Activated CD8-positive, alpha-beta T cell treated with anti-CD3 and anti-CD28 coated beads, Interleukin-2, amount 10 ng/mL, durations not matched to agents 7 days and 5 days (primary cell): ENCODE data around the gene PPFIBP1. TPM values are rescaled to one million over a fixed set of nuclear protein-coding genes. Genes with fewer than 3 reads are reported as not detected.

Source experiments
- ATAC-seq: fragments of 150-1000 bp; cut with Tn5 transposase; one replicate; pipeline ENCODE4 v1.10.0; 2021; ENCODE audit warnings: moderate library complexity
- CTCF ChIA-PET: fragments of 350-600 bp; sonication (Branson Sonifier 250); formaldehyde crosslinking; loops from one replicate; lab custom pipeline; 2021; ENCODE audit warnings: antibody characterized with exemption; lab: Charles Lee
- POLR2A ChIA-PET: fragments of 350-600 bp; sonication (Branson Sonifier 250); formaldehyde crosslinking; loops from one replicate; lab custom pipeline; 2021; ENCODE audit warnings: antibody characterized with exemption; lab: Charles Lee
- DNase-seq: peaks from one replicate; pipeline ENCODE4 v3.0.0-alpha.2; 2020
- H3K27ac Mint-ChIP-seq: one replicate; pipeline ENCODE4 v1.8.0; 2021; ENCODE audit warnings: mild to moderate bottlenecking, mixed read lengths
- H3K27me3 Mint-ChIP-seq: one replicate; pipeline ENCODE4 v1.8.0; 2021; ENCODE audit warnings: low read depth, mixed read lengths
- H3K36me3 Mint-ChIP-seq: one replicate; pipeline ENCODE4 v1.8.0; 2021; ENCODE audit warnings: low read depth, mixed read lengths
- H3K4me1 Mint-ChIP-seq: one replicate; pipeline ENCODE4 v1.8.0; 2021; ENCODE audit warnings: low read depth, mixed read lengths
- H3K4me3 Mint-ChIP-seq: one replicate; pipeline ENCODE4 v1.8.0; 2021; ENCODE audit warnings: mild to moderate bottlenecking, mixed read lengths
- H3K9me3 Mint-ChIP-seq: one replicate; pipeline ENCODE4 v1.8.0; 2022; ENCODE audit warnings: mixed read lengths; ENCODE audit not compliant: insufficient read depth
- total RNA-seq, 2 experiments: library from RNA; stranded (reverse); gene quantifications; one replicate each; pipeline ENCODE4 v1.2.3, GENCODE V29; 2021

The PPFIBP1 gene
- total RNA-seq, 2 experiments from 2014 or later: 17.5 TPM

- Mint-ChIP-seq H3K27me3 (no peaks in the 10 kb centered on the region), H3K9me3 (no peaks in the 10 kb centered on the region), H3K36me3 (no peaks in the 10 kb centered on the region), H3K27ac (no peak overlapping the region), H3K4me3 (no peak overlapping the region), H3K4me1 (no peaks in the 10 kb centered on the region)
- POLR2A ChIA-PET: no interaction called here
- CTCF ChIA-PET: no interaction called here
- DNase-seq (no peak), ATAC-seq (no peak)
These were observed 162.1 kb downstream of the PPFIBP1 start for GRCh38 chr12:27686147-27686546.

DNA sequence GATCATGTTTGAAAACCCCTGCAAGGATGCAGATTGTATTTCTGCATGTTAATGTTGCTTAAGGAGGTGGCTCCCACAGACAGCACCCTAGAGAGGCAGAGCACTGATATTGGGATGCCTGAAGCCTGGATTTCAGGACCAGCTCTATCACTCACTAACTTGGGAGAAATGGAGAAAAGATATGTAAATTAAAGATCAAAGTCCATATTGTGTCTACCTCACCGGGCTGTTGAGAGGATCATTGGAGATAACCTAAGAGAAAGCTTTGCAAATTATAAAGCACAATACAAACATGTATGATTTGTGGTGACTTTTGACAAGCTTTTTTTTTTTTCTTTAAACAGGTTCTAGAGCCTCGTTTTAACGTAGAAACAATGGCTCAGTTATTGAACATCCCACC is 164.7 kb downstream of the PPFIBP1 start:
- ATAC-seq: no peak
- Mint-ChIP-seq H3K36me3 (no peaks in the 10 kb centered on the region), H3K27ac (no peak overlapping the region), H3K27me3 (no peaks in the 10 kb centered on the region), H3K4me1 (no peaks in the 10 kb centered on the region), H3K9me3 (no peaks in the 10 kb centered on the region), H3K4me3 (no peak overlapping the region)
- no peak for DNase-seq
- POLR2A ChIA-PET: no interaction called here
- CTCF ChIA-PET: interaction anchor here (0.9 kb wide), 1 partner anchor 53 kb away, joined by 3 read pairs; no protein-coding TSS in a partner anchor

GRCh38 chr12:27689558-27690180 is 165.7 kb downstream of the PPFIBP1 start:
- no peaks in the 10 kb centered on the region for H3K36me3 Mint-ChIP-seq
- no peaks in the 10 kb centered on the region for H3K9me3 Mint-ChIP-seq

DNA sequence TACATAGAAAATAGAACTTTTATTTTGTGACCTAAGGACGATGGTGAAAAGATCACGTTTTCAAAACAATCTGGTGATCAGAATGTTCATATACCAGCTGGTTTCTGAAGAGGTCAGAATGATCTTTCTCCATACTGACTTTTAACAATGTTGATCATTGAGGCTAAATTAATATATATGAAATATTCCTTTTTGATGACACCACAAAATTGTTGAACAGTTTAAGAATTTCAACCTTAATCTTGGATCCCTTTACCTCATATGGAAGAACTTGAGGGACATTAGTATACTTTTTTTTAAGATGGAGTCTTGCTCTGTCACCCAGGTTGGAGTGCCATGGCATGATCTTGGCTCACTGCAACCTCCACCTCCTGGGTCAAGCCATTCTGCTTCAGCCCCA is 169.4 kb downstream of the PPFIBP1 start:
- no peaks in the 10 kb centered on the region for H3K36me3 Mint-ChIP-seq
- no peaks in the 10 kb centered on the region for H3K27me3 Mint-ChIP-seq
- H3K4me3 Mint-ChIP-seq: no peak overlapping the region
- H3K9me3 Mint-ChIP-seq: no peaks in the 10 kb centered on the region
- H3K4me1 Mint-ChIP-seq: no peaks in the 10 kb centered on the region
- POLR2A ChIA-PET: no interaction called here
- ATAC-seq: no peak
- no peak overlapping the region for H3K27ac Mint-ChIP-seq
- CTCF ChIA-PET: no interaction called here
- DNase-seq: no peak

More at GRCh38 chr12:27689558-27690180, 165.7 kb downstream of the PPFIBP1 start:
- DNase-seq (no peak), ATAC-seq (no peak)
- no peaks in the 10 kb centered on the region for H3K27me3 Mint-ChIP-seq
- no peak overlapping the region for H3K27ac Mint-ChIP-seq
- POLR2A ChIA-PET: no interaction called here
- CTCF ChIA-PET: no interaction called here
- no peak overlapping the region for H3K4me3 Mint-ChIP-seq
- no peaks in the 10 kb centered on the region for H3K4me1 Mint-ChIP-seq

DNA sequence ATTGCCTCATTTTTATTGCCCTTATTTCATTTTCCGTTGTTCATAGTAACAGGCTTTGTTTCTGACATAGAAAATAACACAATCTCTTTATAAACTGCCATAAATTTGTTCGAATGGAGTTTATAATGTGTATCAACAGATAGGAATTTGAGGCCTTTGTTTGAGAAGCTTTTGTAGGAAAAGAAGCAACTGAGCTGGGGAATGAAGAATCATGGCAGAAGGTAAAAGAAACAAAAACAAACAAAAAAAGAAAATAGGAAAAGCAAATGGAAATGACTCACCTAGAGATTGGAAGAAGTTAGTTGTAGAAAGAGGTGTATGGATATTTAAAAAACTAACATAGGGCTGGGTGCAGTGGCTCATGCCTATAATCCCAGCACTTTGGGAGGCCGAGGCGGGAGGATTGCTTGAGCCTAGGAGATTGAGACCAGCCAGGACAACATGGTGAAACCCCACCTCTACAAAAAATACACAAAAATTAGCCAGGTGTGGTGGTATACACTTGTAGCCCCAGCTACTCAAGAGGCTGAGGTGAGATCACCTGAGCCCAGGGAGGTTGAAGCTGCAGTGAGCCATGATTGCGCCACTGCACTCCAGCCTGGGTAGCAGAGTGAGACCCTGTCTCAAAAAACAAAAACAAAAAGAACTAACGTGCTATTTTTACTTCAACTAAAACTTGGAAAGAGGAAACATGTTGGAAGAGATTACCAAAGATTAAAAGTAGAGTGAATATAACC is 171.7 kb downstream of the PPFIBP1 start:
- H3K27ac Mint-ChIP-seq: no peak overlapping the region
- no peaks in the 10 kb centered on the region for H3K4me1 Mint-ChIP-seq
- ATAC-seq (no peak), DNase-seq (no peak)
- no peaks in the 10 kb centered on the region for H3K27me3 Mint-ChIP-seq
- H3K36me3 Mint-ChIP-seq: no peaks in the 10 kb centered on the region
- ChIA-PET POLR2A (no interaction called here), CTCF (interaction anchor here (0.6 to 1.2 kb wide), 3 partner anchors 35 to 308 kb away, joined by 3 to 4 read pairs (median 3); no protein-coding TSS in a partner anchor)
- H3K9me3 Mint-ChIP-seq: no peaks in the 10 kb centered on the region
- H3K4me3 Mint-ChIP-seq: no peak overlapping the region

DNA sequence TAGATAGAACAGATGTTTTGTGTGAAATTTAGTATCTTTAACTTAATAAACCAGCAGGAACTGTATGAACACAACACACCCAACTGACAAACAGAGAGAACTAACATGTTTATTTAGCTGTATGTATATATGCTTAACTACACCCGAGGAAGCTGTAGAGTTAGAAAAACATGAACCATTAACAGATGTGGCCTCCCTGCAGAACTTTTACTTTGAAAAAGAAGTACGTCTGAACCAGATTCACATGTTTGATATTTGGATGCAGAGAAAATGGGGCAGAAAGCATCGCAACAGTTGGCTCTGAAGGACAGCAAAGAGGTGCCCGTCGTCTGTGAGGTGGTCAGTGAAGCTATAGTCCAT is 172.3 kb downstream of the PPFIBP1 start, which contains the start of gene REP15:
Gene REP15 (plus strand): TSS at position 155 of the 360 bp plus-strand sequence. CDS start 116 bp downstream, at position 271.
- H3K36me3 Mint-ChIP-seq: no peaks in the 10 kb centered on the region
- no peak for ATAC-seq
- no peak for DNase-seq
- H3K9me3 Mint-ChIP-seq: no peaks in the 10 kb centered on the region
- no peak within 1 kb of the TSS for H3K27ac Mint-ChIP-seq
- CTCF ChIA-PET: interaction anchor here (1.0 to 1.2 kb wide), 3 partner anchors 37 to 309 kb away, joined by 3 to 4 read pairs (median 3); no protein-coding TSS in a partner anchor
- H3K4me1 Mint-ChIP-seq: no peaks in the 10 kb centered on the region
- H3K4me3 Mint-ChIP-seq: no peak within 1 kb of the TSS
- POLR2A ChIA-PET: no interaction called here
- peaks cover 2% of the 10 kb centered on the region for H3K27me3 Mint-ChIP-seq

DNA sequence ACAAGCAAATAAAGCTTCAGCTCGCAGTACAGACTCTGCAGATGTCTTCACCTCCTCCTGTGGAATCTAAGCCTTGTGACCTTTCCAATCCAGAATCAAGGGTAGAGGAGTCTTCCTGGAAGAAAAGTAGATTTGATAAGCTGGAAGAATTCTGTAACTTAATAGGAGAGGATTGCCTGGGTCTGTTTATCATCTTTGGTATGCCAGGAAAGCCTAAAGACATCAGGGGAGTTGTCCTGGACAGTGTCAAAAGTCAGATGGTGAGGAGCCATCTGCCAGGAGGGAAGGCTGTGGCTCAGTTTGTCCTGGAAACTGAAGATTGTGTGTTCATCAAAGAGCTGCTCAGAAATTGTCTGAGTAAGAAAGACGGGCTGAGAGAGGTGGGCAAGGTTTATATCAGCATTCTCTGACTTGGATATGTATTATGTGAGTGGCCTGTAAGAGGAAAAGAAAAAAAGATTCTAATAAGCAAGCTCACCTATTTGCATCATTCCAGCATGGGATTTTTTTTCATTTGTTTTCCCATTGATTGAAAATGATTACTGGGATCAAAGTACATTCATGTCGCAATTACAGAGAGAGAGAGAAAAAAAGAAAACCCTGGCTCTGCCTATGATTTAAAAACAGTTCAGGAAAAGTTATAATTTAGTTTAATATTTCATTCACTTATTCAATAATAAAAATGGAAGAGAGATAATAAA is 173.0 kb downstream of the PPFIBP1 start:
- no peak overlapping the region for H3K4me3 Mint-ChIP-seq
- DNase-seq: no peak
- no peak overlapping the region for H3K27ac Mint-ChIP-seq
- H3K27me3 Mint-ChIP-seq: peaks cover 3% of the 10 kb centered on the region
- no peaks in the 10 kb centered on the region for H3K4me1 Mint-ChIP-seq
- no peaks in the 10 kb centered on the region for H3K9me3 Mint-ChIP-seq
- POLR2A ChIA-PET: no interaction called here
- no peaks in the 10 kb centered on the region for H3K36me3 Mint-ChIP-seq
- CTCF ChIA-PET: interaction anchor here (1.0 to 1.2 kb wide), 2 partner anchors 36 to 124 kb away, joined by 3 to 4 read pairs; no protein-coding TSS in a partner anchor
- no peak for ATAC-seq

DNA sequence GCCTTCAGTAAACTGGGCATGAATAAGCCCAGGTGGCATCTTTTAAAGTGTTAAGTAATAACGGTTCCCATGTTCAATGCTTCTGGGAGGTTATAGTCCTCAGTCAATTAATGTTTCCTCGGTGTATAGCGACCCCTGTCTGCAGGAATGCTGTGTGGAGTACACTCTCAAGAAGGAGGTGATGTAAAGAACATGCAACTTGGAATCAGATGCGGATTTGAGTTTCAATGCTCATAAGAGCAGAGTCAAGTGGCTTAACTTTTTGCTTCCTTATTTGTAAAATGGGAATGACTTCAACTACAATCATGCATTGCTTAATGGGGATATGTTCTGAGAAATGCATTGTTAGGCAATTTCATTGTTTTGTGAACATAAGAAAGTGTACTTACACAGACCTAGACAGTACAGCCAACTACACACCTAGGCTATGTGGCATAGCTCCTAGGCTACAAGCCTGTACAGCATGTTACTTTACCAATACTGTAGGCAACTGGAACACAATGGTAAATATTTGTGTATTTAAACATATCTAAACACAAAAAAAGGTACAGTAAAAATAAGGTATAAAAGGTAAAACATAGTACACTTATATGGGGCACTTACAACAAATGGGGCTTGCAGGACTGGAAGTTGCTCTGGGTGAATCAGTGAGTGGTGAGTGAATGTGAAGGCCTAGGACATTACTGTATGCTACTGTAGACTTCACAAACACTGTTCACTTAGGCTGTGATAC is 179.9 kb downstream of the PPFIBP1 start:
- H3K27ac Mint-ChIP-seq: no peak overlapping the region
- peak; percentile 84 for DNase-seq
- H3K4me3 Mint-ChIP-seq: no peak overlapping the region
- no peaks in the 10 kb centered on the region for H3K4me1 Mint-ChIP-seq
- H3K9me3 Mint-ChIP-seq: no peaks in the 10 kb centered on the region
- ChIA-PET POLR2A (no interaction called here), CTCF (interaction anchor here (0.7 to 1.2 kb wide), 9 partner anchors 17 to 400 kb away, joined by 3 to 4 read pairs (median 3); no protein-coding TSS in a partner anchor)
- H3K36me3 Mint-ChIP-seq: no peaks in the 10 kb centered on the region
- peak; percentile 96 for ATAC-seq
- H3K27me3 Mint-ChIP-seq: peaks cover 17% of the 10 kb centered on the region

- H3K4me1 Mint-ChIP-seq: peaks cover 4% of the 10 kb centered on the region
- H3K9me3 Mint-ChIP-seq: no peaks in the 10 kb centered on the region
- no peak overlapping the region for H3K4me3 Mint-ChIP-seq
- ATAC-seq (no peak), DNase-seq (no peak)
- no peaks in the 10 kb centered on the region for H3K36me3 Mint-ChIP-seq
- H3K27ac Mint-ChIP-seq: no peak overlapping the region
- ChIA-PET CTCF (interaction anchor here (0.9 to 1.2 kb wide), 2 partner anchors 20 to 281 kb away, joined by 3 to 4 read pairs; no protein-coding TSS in a partner anchor), POLR2A (no interaction called here)
- H3K27me3 Mint-ChIP-seq: peaks cover 19% of the 10 kb centered on the region
These were observed 181.3 kb downstream of the PPFIBP1 start for GRCh38 chr12:27705263-27705662.

DNA sequence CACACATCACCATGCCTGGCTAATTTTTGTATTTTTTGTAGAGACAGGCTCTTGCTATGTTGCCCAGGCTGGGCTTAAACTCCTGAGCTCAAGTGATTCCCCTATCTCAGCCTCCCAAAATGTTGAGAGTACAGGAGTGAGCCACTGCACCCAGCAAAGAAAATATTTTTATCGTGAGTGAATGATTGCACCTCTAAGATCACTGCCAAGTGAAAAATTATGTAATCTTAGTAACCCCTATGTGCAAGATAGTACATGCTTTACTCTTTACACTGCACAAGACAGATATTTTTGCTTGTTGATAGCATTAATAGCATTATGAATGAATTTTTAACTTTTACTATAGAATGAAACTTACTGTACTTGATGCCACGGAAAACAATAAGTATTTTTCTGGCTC is 183.2 kb downstream of the PPFIBP1 start:
- POLR2A ChIA-PET: no interaction called here
- Mint-ChIP-seq H3K36me3 (peaks cover 4% of the 10 kb centered on the region), H3K27me3 (peaks cover 16% of the 10 kb centered on the region), H3K27ac (no peak overlapping the region), H3K4me3 (no peak overlapping the region), H3K9me3 (no peaks in the 10 kb centered on the region), H3K4me1 (peaks cover 13% of the 10 kb centered on the region)
- ATAC-seq (no peak), DNase-seq (no peak)
- CTCF ChIA-PET: interaction anchor here (1.2 to 1.7 kb wide), 2 partner anchors 44 to 55 kb away, joined by 3 to 5 read pairs; no protein-coding TSS in a partner anchor
